Mammary epithelial cell (primary cell): ENCODE results near the gene HOXA5.

ENCODE experiments used
- CTCF ChIP-seq, 2 donors: IDR thresholded peaks in 1 of 2; conservative IDR thresholded peaks in 1 of 2; 2 replicates each; pipeline ENCODE4 v1.5.1; 2011 to 2012; ENCODE audit warnings: inconsistent platforms in 2 of 2, low read length in 2 of 2, mild to moderate bottlenecking in 2 of 2, control low read depth in 1 of 2, low read depth in 1 of 2; ENCODE audit not compliant: insufficient read depth in 1 of 2; ENCODE audit errors: extremely low read depth in 1 of 2
- EZH2 ChIP-seq: IDR thresholded peaks from 2 replicates; pipeline ENCODE4 v1.6.1; 2012; ENCODE audit warnings: low read length, inconsistent platforms, borderline replicate concordance

- TF ChIP-seq CTCF (conservative IDR thresholded peaks at IDR 0.05 in 1 of 2, IDR thresholded peaks at IDR 0.05 in 1 of 2; ENCODE audit: extremely low read depth in 1 of 2, insufficient read depth in 1 of 2, low read depth in 1 of 2, low read length in 2 of 2) (no peak), EZH2 (no peak)
Measured at GRCh38 chr7:27110186-27111031, 33.1 kb downstream of the HOXA5 start.
